ENCODE results near the gene DDX4. TPM values are rescaled to one million over a fixed set of nuclear protein-coding genes. Genes with fewer than 3 reads are reported as not detected.
A peak's percentile ranks its signal among the peaks of the same experiment; 100 is the strongest.

Gene DDX4
- total and polyA plus RNA-seq, 2 donors = 0.57 TPM

DNA sequence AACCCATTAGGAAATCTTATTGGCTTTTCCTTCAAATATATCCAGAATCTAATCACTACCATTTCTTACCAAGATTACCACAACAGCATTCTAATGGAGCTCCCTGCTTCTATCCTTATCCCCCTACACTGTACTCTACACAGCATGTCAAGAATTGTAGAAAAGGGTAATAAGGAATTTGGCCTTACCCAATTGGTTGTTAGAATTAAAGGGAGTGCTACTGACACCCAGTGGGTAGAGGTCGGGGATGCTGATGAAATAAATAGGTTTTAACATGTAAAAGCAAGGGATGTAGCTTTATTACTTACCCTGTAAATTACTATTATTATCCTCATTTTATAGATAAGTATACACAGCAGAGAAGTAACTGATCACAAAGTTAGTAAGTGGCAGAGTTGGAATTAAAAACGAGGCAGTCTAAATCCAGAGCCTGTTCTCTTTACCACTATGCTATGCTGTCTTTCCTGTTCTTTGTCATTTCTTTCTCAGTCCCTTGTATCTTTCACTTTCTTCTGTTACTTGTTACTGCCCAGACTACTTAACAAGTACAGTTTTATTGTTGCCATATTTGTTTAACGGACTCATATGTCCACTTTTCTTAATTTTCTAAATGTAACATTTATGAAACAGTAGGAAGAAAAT is 36.3 kb upstream of the DDX4 start:
- no peaks in the 10 kb centered on the region for H3K27me3 ChIP-seq (ENCODE audit: control insufficient read depth in 2 of 2, insufficient read depth in 1 of 2, low read length in 1 of 2)
- H3K9me3 ChIP-seq (ENCODE audit: control insufficient read depth in 2 of 2, insufficient read depth in 1 of 2, low read length in 1 of 2) = no peaks in the 10 kb centered on the region
- WGBS = 97% methylated on average over 3 of the region's 3 CpGs
- H3K27ac ChIP-seq (ENCODE audit: low read depth in 1 of 2, low read length in 1 of 2) = no peak overlapping the region
- DNase-seq (ENCODE audit: low read depth in 6 of 9, low spot score in 9 of 9) = no peak
- no peak overlapping the region for H3K4me3 ChIP-seq (ENCODE audit: low read length in 2 of 2)
- no peaks in the 10 kb centered on the region for H3K4me1 ChIP-seq (ENCODE audit: control insufficient read depth in 2 of 2, insufficient read depth in 2 of 2, low read length in 2 of 2)
- H3K36me3 ChIP-seq (ENCODE audit: control insufficient read depth in 2 of 2, insufficient read depth in 2 of 2, low read length in 1 of 2) = peaks cover 4 to 7% of the 10 kb centered on the region in 2 donors

DNA sequence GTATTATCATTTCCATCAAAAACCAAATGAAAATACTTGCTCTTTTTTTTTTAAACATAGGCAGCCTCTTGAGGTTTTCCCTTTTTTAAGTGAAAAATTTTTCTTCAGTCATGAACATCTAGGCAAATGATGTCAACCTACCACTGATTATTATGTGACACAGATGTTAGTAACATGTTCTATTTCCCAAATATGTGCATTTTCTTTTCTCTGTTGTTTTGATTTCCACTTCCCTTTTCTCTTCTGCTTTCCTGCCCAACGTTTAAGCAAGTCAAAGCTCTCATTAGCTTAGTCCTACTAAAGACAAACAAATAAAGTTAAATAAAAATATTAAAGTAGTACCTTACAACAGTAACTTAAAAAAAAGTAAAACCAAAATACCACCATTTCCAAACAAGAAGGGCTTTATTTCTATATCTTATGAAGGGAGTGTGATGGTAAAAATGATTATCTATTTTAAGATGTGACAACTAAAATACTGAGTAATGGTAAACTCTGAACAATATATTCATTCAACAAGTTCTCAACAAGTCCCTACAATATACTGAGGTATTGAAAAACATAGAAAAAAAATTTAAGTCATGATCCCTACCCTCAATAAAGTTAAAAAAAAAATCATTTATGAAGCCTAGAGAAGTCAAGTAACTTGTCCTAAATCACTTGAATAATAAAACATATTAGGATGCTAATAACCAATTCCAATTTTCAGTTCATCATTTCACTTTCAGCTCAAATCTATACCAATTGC is 35.1 kb upstream of the DDX4 start:
- DNase-seq (ENCODE audit: low read depth in 6 of 9, low spot score in 9 of 9) = no peak
- Histone ChIP-seq H3K4me1 (ENCODE audit: control insufficient read depth in 2 of 2, insufficient read depth in 2 of 2, low read length in 2 of 2) (no peaks in the 10 kb centered on the region), H3K4me3 (ENCODE audit: low read length in 2 of 2) (no peak overlapping the region), H3K27me3 (ENCODE audit: control insufficient read depth in 2 of 2, insufficient read depth in 1 of 2, low read length in 1 of 2) (no peaks in the 10 kb centered on the region), H3K27ac (ENCODE audit: low read depth in 1 of 2, low read length in 1 of 2) (no peak overlapping the region), H3K9me3 (ENCODE audit: control insufficient read depth in 2 of 2, insufficient read depth in 1 of 2, low read length in 1 of 2) (no peaks in the 10 kb centered on the region), H3K36me3 (ENCODE audit: control insufficient read depth in 2 of 2, insufficient read depth in 2 of 2, low read length in 1 of 2) (peaks cover 4 to 10% of the 10 kb centered on the region in 2 donors)
- 15% methylated on average over 1 of the region's 1 CpG for WGBS

GRCh38 chr5:55706230-55706629 is 31.6 kb upstream of the DDX4 start:
- Histone ChIP-seq H3K36me3 (ENCODE audit: control insufficient read depth in 2 of 2, insufficient read depth in 2 of 2, low read length in 1 of 2) (peaks cover 4 to 12% of the 10 kb centered on the region in 2 donors), H3K27ac (ENCODE audit: low read depth in 1 of 2, low read length in 1 of 2) (no peak overlapping the region), H3K4me3 (ENCODE audit: low read length in 2 of 2) (no peak overlapping the region), H3K27me3 (ENCODE audit: control insufficient read depth in 2 of 2, insufficient read depth in 1 of 2, low read length in 1 of 2) (no peaks in the 10 kb centered on the region), H3K9me3 (ENCODE audit: control insufficient read depth in 2 of 2, insufficient read depth in 1 of 2, low read length in 1 of 2) (no peaks in the 10 kb centered on the region), H3K4me1 (ENCODE audit: control insufficient read depth in 2 of 2, insufficient read depth in 2 of 2, low read length in 2 of 2) (peaks cover under 1 to 1% of the 10 kb centered on the region in 2 donors)
- no peak for DNase-seq (ENCODE audit: low read depth in 6 of 9, low spot score in 9 of 9)

GRCh38 chr5:55708732-55709131 is 29.1 kb upstream of the DDX4 start:
- no peaks in the 10 kb centered on the region for H3K27me3 ChIP-seq (ENCODE audit: control insufficient read depth in 2 of 2, insufficient read depth in 1 of 2, low read length in 1 of 2)
- H3K4me3 ChIP-seq (ENCODE audit: low read length in 2 of 2) = no peak overlapping the region
- peaks cover 9 to 13% of the 10 kb centered on the region in 2 donors for H3K4me1 ChIP-seq (ENCODE audit: control insufficient read depth in 2 of 2, insufficient read depth in 2 of 2, low read length in 2 of 2)
- H3K27ac ChIP-seq (ENCODE audit: low read depth in 1 of 2, low read length in 1 of 2) = no peak overlapping the region
- H3K9me3 ChIP-seq (ENCODE audit: control insufficient read depth in 2 of 2, insufficient read depth in 1 of 2, low read length in 1 of 2) = no peaks in the 10 kb centered on the region
- H3K36me3 ChIP-seq (ENCODE audit: control insufficient read depth in 2 of 2, insufficient read depth in 2 of 2, low read length in 1 of 2) = peaks cover 3 to 12% of the 10 kb centered on the region in 2 donors
- DNase-seq (ENCODE audit: low read depth in 6 of 9, low spot score in 9 of 9) = no peak

GRCh38 chr5:55711507-55712022 is 26.3 kb upstream of the DDX4 start:
- Histone ChIP-seq H3K4me1 (ENCODE audit: control insufficient read depth in 2 of 2, insufficient read depth in 2 of 2, low read length in 2 of 2) (peaks cover 9 to 13% of the 10 kb centered on the region in 2 donors), H3K27ac (ENCODE audit: low read depth in 1 of 2, low read length in 1 of 2) (peak overlapping the region in 1 of 2 donors; percentile 73), H3K9me3 (ENCODE audit: control insufficient read depth in 2 of 2, insufficient read depth in 1 of 2, low read length in 1 of 2) (no peaks in the 10 kb centered on the region), H3K27me3 (ENCODE audit: control insufficient read depth in 2 of 2, insufficient read depth in 1 of 2, low read length in 1 of 2) (no peaks in the 10 kb centered on the region), H3K36me3 (ENCODE audit: control insufficient read depth in 2 of 2, insufficient read depth in 2 of 2, low read length in 1 of 2) (peaks cover 0 to 9% of the 10 kb centered on the region in 2 donors), H3K4me3 (ENCODE audit: low read length in 2 of 2) (peak overlapping the region; percentile 59 to 96)
- peak in 2 of 9 donors; percentile 2 to 3 for DNase-seq (ENCODE audit: low read depth in 6 of 9, low spot score in 9 of 9)
- 17% methylated on average over 18 of the region's 18 CpGs for WGBS

GRCh38 chr5:55712023-55712859 is 25.6 kb upstream of the DDX4 start, which contains the start of gene SLC38A9:
Gene SLC38A9, minus strand, starts transcription at chr5:55712324. Its CDS starts 14,366 bp downstream, at chr5:55697958.
- Histone ChIP-seq H3K27ac (ENCODE audit: low read depth in 1 of 2, low read length in 1 of 2) (peak within 1 kb of the TSS; percentile 27 to 73), H3K27me3 (ENCODE audit: control insufficient read depth in 2 of 2, insufficient read depth in 1 of 2, low read length in 1 of 2) (no peaks in the 10 kb centered on the region), H3K9me3 (ENCODE audit: control insufficient read depth in 2 of 2, insufficient read depth in 1 of 2, low read length in 1 of 2) (no peaks in the 10 kb centered on the region), H3K36me3 (ENCODE audit: control insufficient read depth in 2 of 2, insufficient read depth in 2 of 2, low read length in 1 of 2) (peaks cover 0 to 9% of the 10 kb centered on the region in 2 donors), H3K4me1 (ENCODE audit: control insufficient read depth in 2 of 2, insufficient read depth in 2 of 2, low read length in 2 of 2) (peaks cover 9 to 13% of the 10 kb centered on the region in 2 donors), H3K4me3 (ENCODE audit: low read length in 2 of 2) (peak within 1 kb of the TSS; percentile 59 to 96)
- WGBS = under 1% methylated on average over 55 of the region's 55 CpGs
- peak; percentile 84 to 96 (median 89) for DNase-seq (ENCODE audit: low read depth in 6 of 9, low spot score in 9 of 9)

- H3K27me3 ChIP-seq (ENCODE audit: control insufficient read depth in 2 of 2, insufficient read depth in 1 of 2, low read length in 1 of 2) = no peaks in the 10 kb centered on the region
- no peak overlapping the region for H3K4me3 ChIP-seq (ENCODE audit: low read length in 2 of 2)
- no peaks in the 10 kb centered on the region for H3K36me3 ChIP-seq (ENCODE audit: control insufficient read depth in 2 of 2, insufficient read depth in 2 of 2, low read length in 1 of 2)
- H3K27ac ChIP-seq (ENCODE audit: low read depth in 1 of 2, low read length in 1 of 2) = no peak overlapping the region
- no peaks in the 10 kb centered on the region for H3K9me3 ChIP-seq (ENCODE audit: control insufficient read depth in 2 of 2, insufficient read depth in 1 of 2, low read length in 1 of 2)
- peaks cover 9 to 13% of the 10 kb centered on the region in 2 donors for H3K4me1 ChIP-seq (ENCODE audit: control insufficient read depth in 2 of 2, insufficient read depth in 2 of 2, low read length in 2 of 2)
- DNase-seq (ENCODE audit: low read depth in 6 of 9, low spot score in 9 of 9) = no peak
- 96% methylated on average over 3 of the region's 3 CpGs for WGBS
These were observed 24.0 kb upstream of the DDX4 start for GRCh38 chr5:55713871-55714270.

GRCh38 chr5:55714339-55714738 is 23.5 kb upstream of the DDX4 start:
- Histone ChIP-seq H3K36me3 (ENCODE audit: control insufficient read depth in 2 of 2, insufficient read depth in 2 of 2, low read length in 1 of 2) (no peaks in the 10 kb centered on the region), H3K9me3 (ENCODE audit: control insufficient read depth in 2 of 2, insufficient read depth in 1 of 2, low read length in 1 of 2) (no peaks in the 10 kb centered on the region), H3K27ac (ENCODE audit: low read depth in 1 of 2, low read length in 1 of 2) (no peak overlapping the region), H3K27me3 (ENCODE audit: control insufficient read depth in 2 of 2, insufficient read depth in 1 of 2, low read length in 1 of 2) (no peaks in the 10 kb centered on the region), H3K4me1 (ENCODE audit: control insufficient read depth in 2 of 2, insufficient read depth in 2 of 2, low read length in 2 of 2) (peaks cover 9 to 13% of the 10 kb centered on the region in 2 donors), H3K4me3 (ENCODE audit: low read length in 2 of 2) (no peak overlapping the region)
- no peak for DNase-seq (ENCODE audit: low read depth in 6 of 9, low spot score in 9 of 9)
- 97% methylated on average over 1 of the region's 1 CpG for WGBS
